SK-N-SH (cell line): Measurements from ENCODE around the gene TEX38. TPM values are rescaled to one million over a fixed set of nuclear protein-coding genes. Genes with fewer than 3 reads are reported as not detected.
"Not testable (repeated sequence)": the region's sequence is repeated elsewhere in the genome, so short reads cannot be mapped to it uniquely, and the experiment has no call there.

Experiments
- CTCF ChIA-PET: fragments of 300-600, 350-600 bp; formaldehyde crosslinking; extraction: SDS; loops from one replicate; lab custom pipeline; 2021; lab: Yijun Ruan, JAX
- POLR2A ChIA-PET: fragments of 350-600 bp; sonication (Branson Sonifier 250); formaldehyde crosslinking; extraction: SDS; loops from one replicate; lab custom pipeline; 2020; ENCODE audit warnings: antibody characterized with exemption, inconsistent platforms; lab: Yijun Ruan, JAX
- DNase-seq: peaks from one replicate; pipeline ENCODE4 v3.0.0; 2012
- H2AFZ ChIP-seq: fragments of 200-600 bp; sonication (generic); 2 replicates; pipeline ENCODE4 v1.8.1; 2016; ENCODE audit warnings: antibody characterized with exemption, mild to moderate bottlenecking, low read depth
- H3F3A ChIP-seq: fragments of 200-600 bp; sonication (generic); replicated peaks from 2 replicates; pipeline ENCODE3; 2016; ENCODE audit warnings: antibody characterized with exemption, mild to moderate bottlenecking; ENCODE audit not compliant: insufficient read depth
- H3K27ac ChIP-seq, 2 experiments: fragments of 200-500 bp in 1 of 2; fragments of 200-600 bp in 1 of 2; sonication (Bioruptor generic) in 1 of 2; sonication (generic), shearing (Covaris generic) in 1 of 2; 2 replicates each; pipeline versions ENCODE4 v1.5.1 to v1.6.1; 2014 to 2016; ENCODE audit warnings: low read depth in 2 of 2, inconsistent platforms in 1 of 2, low read length in 1 of 2, mild to moderate bottlenecking in 1 of 2, mixed read lengths in 1 of 2
- H3K27me3 ChIP-seq: fragments of 200-600 bp; sonication (generic), shearing (Covaris generic); 2 replicates; pipeline ENCODE4 v1.6.1; 2016; ENCODE audit warnings: mixed run types; ENCODE audit not compliant: insufficient read depth
- H3K36me3 ChIP-seq, 2 experiments: fragments of 200-500 bp in 1 of 2; fragments of 200-600 bp in 1 of 2; sonication (Bioruptor generic) in 1 of 2; sonication (generic) in 1 of 2; replicated peaks in 1 of 2; 2 replicates each; pipeline versions ENCODE3 to v1.5.1; 2014 to 2016; ENCODE audit warnings: low read length in 1 of 2, mild to moderate bottlenecking in 1 of 2; ENCODE audit not compliant: insufficient read depth in 2 of 2, control insufficient read depth in 1 of 2
- H3K4me1 ChIP-seq, 2 experiments: fragments of 200-500 bp in 1 of 2; fragments of 200-600 bp in 1 of 2; sonication (Bioruptor generic) in 1 of 2; sonication (generic), shearing (Covaris generic) in 1 of 2; 2 replicates each; pipeline versions ENCODE4 v1.5.1 to v1.6.1; 2014 to 2016; ENCODE audit warnings: low read depth in 1 of 2, low read length in 1 of 2, mixed run types in 1 of 2; ENCODE audit not compliant: insufficient read depth in 2 of 2, control insufficient read depth in 1 of 2
- H3K4me2 ChIP-seq: fragments of 200-600 bp; sonication (generic), shearing (Covaris generic); 2 replicates; pipeline ENCODE4 v1.6.1; 2017; ENCODE audit warnings: mixed run types
- H3K4me3 ChIP-seq, 2 experiments: fragments of 200-500 bp in 1 of 2; fragments of 200-600 bp in 1 of 2; sonication (Bioruptor generic) in 1 of 2; sonication (generic), shearing (Covaris generic) in 1 of 2; 2 replicates each; pipeline versions ENCODE4 v1.5.1 to v1.8.1; 2014 to 2016; ENCODE audit warnings: low read depth in 2 of 2, inconsistent platforms in 1 of 2, low read length in 1 of 2, mild to moderate bottlenecking in 1 of 2, mixed read lengths in 1 of 2, moderate library complexity in 1 of 2
- H3K79me2 ChIP-seq: fragments of 200-600 bp; sonication (generic); 2 replicates; pipeline ENCODE4 v1.8.1; 2017; ENCODE audit warnings: mild to moderate bottlenecking; ENCODE audit not compliant: insufficient read depth
- H3K9ac ChIP-seq: fragments of 200-600 bp; sonication (generic); 2 replicates; pipeline ENCODE4 v1.6.1; 2017; ENCODE audit warnings: mixed run types
- H3K9me2 ChIP-seq: fragments of 200-600 bp; sonication (generic); 2 replicates; pipeline ENCODE4 v1.6.1; 2017; ENCODE audit warnings: mixed run types
- H3K9me3 ChIP-seq: fragments of 200-600 bp; sonication (generic); 2 replicates; pipeline ENCODE4 v1.6.1; 2017; ENCODE audit warnings: mixed run types, mild to moderate bottlenecking, moderate library complexity
- H4K20me1 ChIP-seq: fragments of 200-600 bp; sonication (generic); 2 replicates; pipeline ENCODE4 v1.6.1; 2017; ENCODE audit warnings: mild to moderate bottlenecking, mixed run types; ENCODE audit not compliant: insufficient read depth
- CHD2 ChIP-seq: fragments of 150-350 bp; IDR thresholded peaks from 2 replicates; pipeline ENCODE4 v1.6.1; 2018; ENCODE audit warnings: low read length; ENCODE audit not compliant: partially characterized antibody
- CTCF ChIP-seq: fragments of 200-600 bp; sonication (generic); IDR thresholded peaks from 2 replicates; pipeline ENCODE4 v1.6.1; 2017; ENCODE audit warnings: antibody characterized with exemption, mild to moderate bottlenecking, moderate library complexity
- EP300 ChIP-seq, 2 experiments: IDR thresholded peaks; 2 replicates each; pipeline versions ENCODE4 v1.4.0 to v1.6.1; 2012; ENCODE audit warnings: borderline replicate concordance in 1 of 2, low read depth in 1 of 2, low read length in 1 of 2
- EZH2phosphoT487 ChIP-seq: fragments of 200-600 bp; sonication (generic); IDR thresholded peaks from 2 replicates; pipeline ENCODE4 v1.6.1; 2017; ENCODE audit warnings: low read depth, mixed run types, mild to moderate bottlenecking, antibody characterized with exemption, moderate library complexity, borderline replicate concordance
- FOSL2 ChIP-seq: IDR thresholded peaks from 2 replicates; pipeline ENCODE4 v1.4.0; 2012; ENCODE audit warnings: low read depth, mild to moderate bottlenecking, moderate library complexity, borderline replicate concordance
- FOXM1 ChIP-seq: IDR thresholded peaks from 2 replicates; pipeline ENCODE4 v1.4.0; 2012; ENCODE audit warnings: low read depth, mild to moderate bottlenecking
- GATA2 ChIP-seq: sonication (generic); formaldehyde crosslinking; IDR thresholded peaks from 2 replicates; pipeline ENCODE4 v1.5.0; 2020; ENCODE audit warnings: mild to moderate bottlenecking, missing genetic modification reagents
- IRF3 ChIP-seq: fragments of 150-350 bp; IDR thresholded peaks from 2 replicates; pipeline ENCODE4 v1.6.1; 2016; ENCODE audit warnings: mild to moderate bottlenecking, low read depth, low read length
- NRF1 ChIP-seq: IDR thresholded peaks from 2 replicates; pipeline ENCODE4 v1.6.1; 2012; ENCODE audit warnings: low read depth, mild to moderate bottlenecking, low read length
- POLR2AphosphoS5 ChIP-seq: IDR thresholded peaks from 2 replicates; pipeline ENCODE4 v1.6.1; 2012; ENCODE audit warnings: low read depth, low read length
- RAD21 ChIP-seq: IDR thresholded peaks from 2 replicates; pipeline ENCODE4 v1.6.1; 2012; ENCODE audit warnings: mild to moderate bottlenecking, low read length
- RCOR1 ChIP-seq: fragments of 150-350 bp; IDR thresholded peaks from 2 replicates; pipeline ENCODE4 v1.6.1; 2017; ENCODE audit warnings: antibody characterized with exemption, low read length
- REST ChIP-seq: IDR thresholded peaks from 2 replicates; pipeline ENCODE4 v1.6.1; 2012; ENCODE audit warnings: mild to moderate bottlenecking, low read depth, low read length, moderate library complexity
- SIN3A ChIP-seq: IDR thresholded peaks from 2 replicates; pipeline ENCODE4 v1.6.1; 2012; ENCODE audit warnings: low read depth, mild to moderate bottlenecking, low read length, moderate library complexity, borderline replicate concordance
- SMC3 ChIP-seq: IDR thresholded peaks from 2 replicates; pipeline ENCODE4 v1.6.1; 2012; ENCODE audit warnings: low read depth, low read length, improper control_type of control experiment
- TAF1 ChIP-seq: IDR thresholded peaks from 2 replicates; pipeline ENCODE4 v1.6.1; 2012; ENCODE audit warnings: low read depth, mild to moderate bottlenecking, low read length, moderate library complexity, borderline replicate concordance
- TEAD4 ChIP-seq: IDR thresholded peaks from 2 replicates; pipeline ENCODE4 v1.4.0; 2012; ENCODE audit warnings: mild to moderate bottlenecking, borderline replicate concordance; ENCODE audit not compliant: insufficient read depth
- USF2 ChIP-seq: fragments of 150-350 bp; IDR thresholded peaks from 2 replicates; pipeline ENCODE4 v1.6.1; 2017; ENCODE audit warnings: antibody characterized with exemption, low read length, low read depth, borderline replicate concordance
- WGBS: methylation state at CpG from one replicate; pipeline ENCODE4 v1.1.6; 2017; ENCODE audit warnings: low lambda C conversion rate; 5-methylcytosine and 5-hydroxymethylcytosine counted together
- polyA plus RNA-seq, 3 experiments: library from polyadenylated mRNA; depleted of rRNA; stranded (reverse); fragments of >200 nt; gene quantifications; 2 replicates each; pipeline ENCODE4 v1.2.3, GENCODE V29; 2012

The TEX38 gene
- polyA plus RNA-seq, 1 of the 3 experiments (the other 2 are of a cell fraction): 0.07 TPM

GRCh38 chr1:46653405-46653958, 18.2 kb upstream of the TEX38 start (continued):
- no peak for TF ChIP-seq EZH2phosphoT487

- Histone ChIP-seq H2AFZ (no peak overlapping the region), H3K4me2 (no peak overlapping the region), H3K27me3 (no peaks in the 10 kb centered on the region), H3K4me3 (no peak overlapping the region), H3F3A (peaks cover 4% of the 10 kb centered on the region), H3K9me2 (no peaks in the 10 kb centered on the region), H3K9ac (no peak overlapping the region), H3K9me3 (no peaks in the 10 kb centered on the region), H3K4me1 (no peaks in the 10 kb centered on the region), H3K79me2 (no peaks in the 10 kb centered on the region), H4K20me1 (no peaks in the 10 kb centered on the region), H3K36me3 (peaks cover 39 to 56% of the 10 kb centered on the region in 2 experiments), H3K27ac (no peak overlapping the region; a peak in 1 of 4 replicates)
- CTCF ChIA-PET: interaction anchor here (0.9 to 1.6 kb wide), 2 partner anchors 10 to 13 kb away, joined by 4 read pairs; no protein-coding TSS in a partner anchor
- DNase-seq: no peak
- no peak for TF ChIP-seq CTCF
- TF ChIP-seq USF2: no peak
- TF ChIP-seq NRF1: no peak
- no peak for TF ChIP-seq SIN3A
- TF ChIP-seq RAD21: no peak
- no peak for TF ChIP-seq FOXM1
- no peak for TF ChIP-seq TAF1
- no peak for TF ChIP-seq POLR2AphosphoS5
- TF ChIP-seq FOSL2: no peak
- no peak for TF ChIP-seq RCOR1
- no peak for TF ChIP-seq EZH2phosphoT487
- no peak for TF ChIP-seq SMC3
- no peak for TF ChIP-seq REST
- no peak for TF ChIP-seq CHD2
- TF ChIP-seq IRF3: no peak
- TF ChIP-seq EP300 (IDR thresholded peaks at IDR 0.05; ENCODE audit: borderline replicate concordance in 1 of 2, low read depth in 1 of 2, low read length in 1 of 2): no peak
- TF ChIP-seq TEAD4: no peak
- no peak for TF ChIP-seq GATA2
- POLR2A ChIA-PET: no interaction called here
- 100% methylated on average over 1 of the region's 1 CpG for WGBS
Observed at GRCh38 chr1:46654012-46654411, 17.6 kb upstream of the TEX38 start.

- H3K4me3 ChIP-seq, H3K9me3 ChIP-seq, DNase-seq, H3K9me2 ChIP-seq, H3K27ac ChIP-seq, H2AFZ ChIP-seq, H3K79me2 ChIP-seq, H3F3A ChIP-seq, H3K4me2 ChIP-seq, H3K27me3 ChIP-seq, H3K4me1 ChIP-seq, H4K20me1 ChIP-seq, POLR2A ChIA-PET, H3K9ac ChIP-seq: not testable (repeated sequence)
- CTCF ChIA-PET: interaction anchor here (1.6 kb wide), 1 partner anchor 11 kb away, joined by 4 read pairs; no protein-coding TSS in a partner anchor
- WGBS: 100% methylated on average over 2 of the region's 2 CpGs
- H3K36me3 ChIP-seq: peaks cover 39 to 49% of the 10 kb centered on the region in 2 experiments
Observed at GRCh38 chr1:46654698-46655097, 17.0 kb upstream of the TEX38 start.
